Neural cell (in vitro differentiated cells): ENCODE results near the gene ITGB1BP2.

Experiments
- EP300 ChIP-seq: fragments of 450-650 bp; conservative IDR thresholded peaks from 2 replicates; pipeline ENCODE4 v1.6.1; 2014; ENCODE audit warnings: antibody characterized with exemption, mild to moderate bottlenecking, moderate library complexity; ENCODE audit not compliant: poor library complexity, severe bottlenecking
- EZH2 ChIP-seq: fragments of 200-600, 300-800 bp; shearing (Covaris generic), sonication (generic); IDR thresholded peaks from 2 replicates; pipeline ENCODE4 v1.6.1; 2014; ENCODE audit warnings: antibody characterized with exemption, low read length, borderline replicate concordance, mild to moderate bottlenecking; ENCODE audit not compliant: insufficient read depth, poor library complexity, severe bottlenecking
- POLR2AphosphoS5 ChIP-seq: IDR thresholded peaks from 2 replicates; pipeline ENCODE4 v1.6.1; 2012
- RAD21 ChIP-seq: fragments of 450-650 bp; conservative IDR thresholded peaks from 2 replicates; pipeline ENCODE4 v1.6.1; 2014; ENCODE audit warnings: antibody characterized with exemption, mild to moderate bottlenecking, moderate library complexity
- TF ChIP-seq, protein P1 (sequence below): fragments of 450-650 bp; IDR thresholded peaks from 2 replicates; pipeline ENCODE4 v1.5.1; 2014; ENCODE audit warnings: antibody characterized with exemption, mild to moderate bottlenecking, moderate library complexity; ENCODE audit not compliant: poor library complexity, severe bottlenecking
- TF ChIP-seq, protein P2 (sequence below): IDR thresholded peaks from 2 replicates; pipeline ENCODE4 v1.6.1; 2012; ENCODE audit warnings: borderline replicate concordance

DNA sequence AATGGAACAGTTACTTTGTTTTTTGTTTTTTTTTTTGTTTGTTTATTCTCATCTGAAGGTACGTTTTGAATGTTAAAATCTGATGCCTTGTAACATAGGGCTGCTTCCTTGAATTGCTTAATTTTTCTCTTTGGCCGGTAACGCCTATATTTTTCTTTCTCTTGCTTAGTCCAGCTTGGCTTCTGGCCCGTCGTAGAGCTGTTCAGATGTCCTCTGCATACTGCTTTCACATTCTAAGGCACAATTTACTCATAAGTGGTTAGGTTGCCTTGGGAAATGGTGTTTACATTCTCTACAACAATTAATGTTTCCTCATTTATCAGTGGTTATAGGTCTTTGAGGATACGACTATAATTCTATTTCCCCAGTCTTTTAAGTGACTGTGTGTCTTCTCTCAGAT is 10.2 kb upstream of the ITGB1BP2 start:
- TF ChIP-seq, protein P1, sequence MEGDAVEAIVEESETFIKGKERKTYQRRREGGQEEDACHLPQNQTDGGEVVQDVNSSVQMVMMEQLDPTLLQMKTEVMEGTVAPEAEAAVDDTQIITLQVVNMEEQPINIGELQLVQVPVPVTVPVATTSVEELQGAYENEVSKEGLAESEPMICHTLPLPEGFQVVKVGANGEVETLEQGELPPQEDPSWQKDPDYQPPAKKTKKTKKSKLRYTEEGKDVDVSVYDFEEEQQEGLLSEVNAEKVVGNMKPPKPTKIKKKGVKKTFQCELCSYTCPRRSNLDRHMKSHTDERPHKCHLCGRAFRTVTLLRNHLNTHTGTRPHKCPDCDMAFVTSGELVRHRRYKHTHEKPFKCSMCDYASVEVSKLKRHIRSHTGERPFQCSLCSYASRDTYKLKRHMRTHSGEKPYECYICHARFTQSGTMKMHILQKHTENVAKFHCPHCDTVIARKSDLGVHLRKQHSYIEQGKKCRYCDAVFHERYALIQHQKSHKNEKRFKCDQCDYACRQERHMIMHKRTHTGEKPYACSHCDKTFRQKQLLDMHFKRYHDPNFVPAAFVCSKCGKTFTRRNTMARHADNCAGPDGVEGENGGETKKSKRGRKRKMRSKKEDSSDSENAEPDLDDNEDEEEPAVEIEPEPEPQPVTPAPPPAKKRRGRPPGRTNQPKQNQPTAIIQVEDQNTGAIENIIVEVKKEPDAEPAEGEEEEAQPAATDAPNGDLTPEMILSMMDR = no peak
- TF ChIP-seq EZH2 (no peak), EP300 (no peak), POLR2AphosphoS5 (no peak), RAD21 (no peak)
- TF ChIP-seq, protein P2, sequence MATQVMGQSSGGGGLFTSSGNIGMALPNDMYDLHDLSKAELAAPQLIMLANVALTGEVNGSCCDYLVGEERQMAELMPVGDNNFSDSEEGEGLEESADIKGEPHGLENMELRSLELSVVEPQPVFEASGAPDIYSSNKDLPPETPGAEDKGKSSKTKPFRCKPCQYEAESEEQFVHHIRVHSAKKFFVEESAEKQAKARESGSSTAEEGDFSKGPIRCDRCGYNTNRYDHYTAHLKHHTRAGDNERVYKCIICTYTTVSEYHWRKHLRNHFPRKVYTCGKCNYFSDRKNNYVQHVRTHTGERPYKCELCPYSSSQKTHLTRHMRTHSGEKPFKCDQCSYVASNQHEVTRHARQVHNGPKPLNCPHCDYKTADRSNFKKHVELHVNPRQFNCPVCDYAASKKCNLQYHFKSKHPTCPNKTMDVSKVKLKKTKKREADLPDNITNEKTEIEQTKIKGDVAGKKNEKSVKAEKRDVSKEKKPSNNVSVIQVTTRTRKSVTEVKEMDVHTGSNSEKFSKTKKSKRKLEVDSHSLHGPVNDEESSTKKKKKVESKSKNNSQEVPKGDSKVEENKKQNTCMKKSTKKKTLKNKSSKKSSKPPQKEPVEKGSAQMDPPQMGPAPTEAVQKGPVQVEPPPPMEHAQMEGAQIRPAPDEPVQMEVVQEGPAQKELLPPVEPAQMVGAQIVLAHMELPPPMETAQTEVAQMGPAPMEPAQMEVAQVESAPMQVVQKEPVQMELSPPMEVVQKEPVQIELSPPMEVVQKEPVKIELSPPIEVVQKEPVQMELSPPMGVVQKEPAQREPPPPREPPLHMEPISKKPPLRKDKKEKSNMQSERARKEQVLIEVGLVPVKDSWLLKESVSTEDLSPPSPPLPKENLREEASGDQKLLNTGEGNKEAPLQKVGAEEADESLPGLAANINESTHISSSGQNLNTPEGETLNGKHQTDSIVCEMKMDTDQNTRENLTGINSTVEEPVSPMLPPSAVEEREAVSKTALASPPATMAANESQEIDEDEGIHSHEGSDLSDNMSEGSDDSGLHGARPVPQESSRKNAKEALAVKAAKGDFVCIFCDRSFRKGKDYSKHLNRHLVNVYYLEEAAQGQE = no peak
